ENCODE measurements around the gene UBIAD1.
A peak's percentile ranks its signal among the peaks of the same experiment; 100 is the strongest.

Gene UBIAD1

DNA sequence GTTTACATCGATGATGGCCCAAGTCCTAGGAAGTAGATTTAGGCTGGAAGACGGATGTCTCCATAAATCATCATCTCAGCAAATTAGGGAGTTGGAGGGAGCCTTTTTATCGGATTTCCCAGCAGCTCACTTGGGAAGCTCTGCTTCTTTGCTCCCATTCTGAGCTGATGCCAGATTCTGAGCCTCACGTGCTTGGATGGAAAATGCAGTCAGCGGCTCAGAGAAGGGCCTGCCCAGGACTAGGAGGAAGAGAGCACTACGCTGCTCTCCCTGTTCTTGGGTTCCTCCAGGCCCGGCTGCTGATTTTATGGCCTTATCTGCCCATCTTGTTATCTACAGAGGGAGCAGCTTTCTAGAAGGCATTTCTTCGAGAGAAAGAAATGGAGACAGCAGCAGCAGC lies 42.0 kb downstream of the UBIAD1 start:
- no peak for DNase-seq

DNA sequence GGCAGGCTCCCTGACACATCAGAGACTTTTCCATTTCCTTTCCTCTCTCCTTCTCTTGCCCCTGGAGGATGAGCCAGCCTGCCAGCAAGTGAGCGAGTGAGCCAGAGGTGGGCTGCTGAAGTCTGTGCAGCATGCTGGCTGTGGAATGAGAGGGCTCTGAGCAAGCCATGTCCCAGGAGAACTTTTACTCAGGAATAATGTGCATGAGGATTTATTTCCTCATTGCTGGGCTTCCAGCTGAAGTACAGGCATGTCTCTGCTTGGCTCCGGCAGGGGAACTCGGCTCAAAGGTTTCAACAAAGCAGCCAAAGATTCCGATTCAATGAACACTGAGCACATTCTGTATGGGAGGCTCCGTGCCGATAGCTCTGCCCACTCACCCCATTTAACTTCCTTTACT lies 43.7 kb downstream of the UBIAD1 start:
- no peak for DNase-seq

DNA sequence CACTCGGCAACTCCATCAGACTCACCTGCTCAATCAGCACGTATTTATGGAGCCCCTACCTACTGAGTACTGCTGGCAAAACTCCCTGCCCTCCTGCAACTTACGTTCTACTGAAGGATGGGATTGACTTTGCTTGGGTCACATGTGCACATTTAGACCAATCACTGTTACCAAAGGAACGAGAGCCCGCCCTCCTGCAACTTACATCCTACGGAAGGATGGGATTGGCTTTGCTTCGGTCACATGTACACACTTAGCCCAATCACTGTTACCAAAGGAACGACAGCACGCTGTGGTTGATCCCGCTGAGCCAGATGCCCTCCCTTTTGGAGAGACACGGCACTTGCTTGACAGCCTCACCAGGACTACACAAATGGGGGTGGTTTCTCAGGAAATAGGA lies 46.0 kb downstream of the UBIAD1 start:
- no peak for DNase-seq

DNA sequence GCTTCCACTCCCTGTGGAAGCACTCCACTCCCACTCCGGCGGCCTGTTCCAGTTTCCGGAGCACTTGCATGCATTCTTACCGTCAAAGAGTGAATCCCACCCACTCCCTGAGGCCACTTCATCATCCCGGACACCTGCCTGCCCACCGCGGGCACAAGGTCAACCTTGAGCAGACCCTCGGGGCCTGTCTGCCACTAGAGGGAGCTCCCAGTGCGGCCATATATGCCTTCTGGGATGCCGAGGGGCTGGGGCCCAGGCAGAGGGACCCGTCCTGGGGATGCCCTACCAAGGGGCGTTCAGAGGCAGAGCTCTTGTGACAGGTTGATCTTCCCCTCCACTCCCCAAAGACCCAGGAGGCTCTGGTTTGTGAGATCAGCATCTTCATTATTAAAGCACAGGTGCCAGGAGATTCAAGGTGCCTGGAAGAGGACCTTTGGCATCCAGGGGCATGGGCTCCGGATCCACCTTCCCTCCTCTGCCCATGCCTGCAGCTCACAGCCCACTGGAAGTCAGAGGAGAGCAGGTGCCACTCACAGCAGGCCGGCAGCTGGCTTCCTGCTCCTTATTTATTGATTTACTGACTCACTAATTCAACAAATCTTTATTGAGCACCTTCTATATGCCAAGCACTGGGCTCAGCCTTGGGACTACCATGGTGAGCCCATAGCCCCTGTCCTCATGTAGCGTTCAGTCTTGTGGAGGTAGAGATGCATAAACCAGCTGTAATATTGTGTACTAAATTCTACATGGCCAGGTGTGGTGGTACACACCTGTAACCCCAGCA lies 47.3 kb downstream of the UBIAD1 start:
- DNase-seq, result peak; percentile 40

DNA sequence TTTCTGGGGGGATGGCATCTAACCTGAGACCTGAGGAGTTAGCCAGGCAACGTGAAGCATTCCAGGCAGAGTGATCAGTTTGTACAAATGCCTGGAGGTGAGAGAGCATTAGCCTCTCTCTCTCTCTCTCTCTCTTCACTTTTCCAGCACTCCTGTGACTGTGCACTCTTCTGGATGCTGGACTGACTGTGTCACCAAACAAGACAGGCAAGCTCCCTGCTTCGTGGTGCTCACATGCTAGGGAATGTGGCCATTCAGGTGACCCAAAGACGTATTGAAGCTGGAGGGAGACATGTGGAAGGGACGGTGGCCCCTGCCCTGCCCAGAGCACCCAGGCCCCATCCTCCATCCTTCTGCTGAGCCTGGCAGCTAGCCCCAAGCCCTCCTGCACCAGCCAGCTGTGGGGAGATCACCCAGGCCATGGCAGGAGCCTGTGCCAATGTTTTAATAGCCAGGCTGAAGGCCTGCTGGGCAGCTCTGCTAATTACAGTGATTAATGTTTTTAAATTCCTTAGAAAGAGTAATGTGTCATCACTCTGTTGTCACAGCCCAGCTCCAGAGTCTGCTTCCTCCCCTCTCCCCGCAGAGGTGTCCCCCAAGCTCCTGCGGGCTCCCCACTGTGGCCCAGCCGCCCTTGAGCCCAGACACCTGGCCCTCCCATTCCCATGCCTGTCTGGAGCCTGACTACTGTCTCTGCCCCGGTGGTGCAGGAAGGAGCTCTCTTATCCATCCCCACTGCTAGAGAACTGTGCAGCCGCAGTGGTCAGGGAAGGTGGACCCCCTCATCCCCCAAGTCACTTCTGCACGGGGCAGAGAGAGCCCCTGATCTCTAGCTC lies 48.9 kb downstream of the UBIAD1 start:
- no peak for DNase-seq

DNA sequence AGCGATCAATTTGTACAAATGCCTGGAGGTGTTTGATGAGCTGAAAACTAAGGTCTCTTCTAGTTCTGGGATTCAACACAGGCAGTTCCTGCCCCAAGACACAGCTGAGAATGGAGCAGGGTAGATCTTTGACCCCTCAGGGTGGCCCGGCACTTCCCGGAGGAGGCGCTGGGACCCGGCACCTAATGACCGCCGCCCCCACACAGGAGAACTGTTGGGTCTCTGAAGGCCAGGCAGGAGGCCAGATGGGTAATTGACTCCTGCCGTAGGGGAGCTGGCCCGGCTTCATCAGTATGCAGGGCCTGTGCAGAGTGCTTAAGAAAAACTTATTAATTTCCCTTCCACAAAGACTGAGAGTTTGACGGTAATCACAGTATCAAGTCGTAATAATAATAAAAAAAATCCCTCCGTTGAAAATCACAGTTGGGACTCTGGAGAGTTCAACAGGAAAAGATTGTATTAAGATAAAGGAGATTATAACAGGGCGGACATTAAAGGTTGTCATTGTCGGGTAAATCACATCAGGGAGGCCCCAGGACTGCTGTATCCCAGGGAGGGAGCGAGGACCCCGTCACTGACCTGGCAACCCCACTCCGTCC lies 51.7 kb downstream of the UBIAD1 start:
- DNase-seq, result no peak

DNA sequence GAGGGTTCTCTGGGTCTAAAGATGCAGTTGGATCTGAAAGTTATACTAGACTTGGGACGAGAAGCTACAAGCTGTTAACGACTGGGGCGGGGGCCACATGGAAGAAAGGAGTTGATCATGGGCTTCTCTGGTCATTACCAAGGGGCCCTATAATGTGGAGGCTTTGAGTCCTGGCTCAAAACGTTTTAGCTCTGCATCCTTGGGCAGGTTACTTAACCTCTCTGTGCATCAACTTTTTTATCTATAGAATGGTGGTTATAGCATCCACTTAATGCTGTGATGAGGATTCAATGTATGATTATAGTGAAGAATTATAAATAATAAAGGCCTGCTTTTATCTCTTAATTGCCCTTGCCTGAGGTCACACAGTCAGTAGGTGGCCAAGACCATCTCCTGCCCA lies 53.1 kb downstream of the UBIAD1 start:
- DNase-seq, result no peak

DNA sequence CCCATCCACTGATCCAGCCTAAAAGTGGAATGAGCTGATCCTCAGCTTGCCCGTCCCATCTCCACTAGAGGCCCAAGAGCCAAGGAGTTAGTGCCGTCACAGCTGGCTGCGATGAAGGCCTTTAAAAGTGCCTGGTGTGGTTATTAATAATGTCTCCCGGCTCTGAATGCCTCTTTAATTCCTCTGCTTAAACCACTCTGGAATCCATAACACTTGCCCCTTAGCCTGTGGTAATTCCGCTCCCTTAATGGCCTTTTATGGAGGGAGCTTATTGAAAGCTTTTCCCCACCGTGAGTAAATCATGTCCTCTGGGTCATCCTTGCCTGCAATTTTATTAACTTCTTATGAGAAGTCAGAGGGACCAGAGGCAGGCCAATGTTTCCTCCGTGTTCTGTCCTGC lies 55.4 kb downstream of the UBIAD1 start:
- no peak for DNase-seq

DNA sequence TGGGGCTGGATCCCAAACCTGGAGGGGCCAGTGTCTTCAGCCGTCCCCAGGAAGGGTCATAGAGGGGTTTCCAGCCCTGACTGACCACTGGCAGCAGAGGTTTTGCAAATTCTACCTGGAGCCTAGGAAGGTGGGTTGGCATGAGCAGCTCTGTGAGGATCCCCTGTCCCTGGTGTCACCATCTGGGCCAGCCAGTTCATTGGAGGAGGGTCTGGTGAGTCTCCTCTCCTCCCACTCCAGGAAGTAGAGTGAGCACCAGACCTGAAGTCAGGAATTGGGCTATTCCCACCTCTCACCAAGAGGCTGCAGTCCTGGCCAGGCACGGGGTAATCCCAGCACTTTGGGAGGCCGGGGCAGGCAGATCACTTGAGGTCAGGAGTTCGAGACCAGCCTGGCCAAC lies 57.4 kb downstream of the UBIAD1 start:
- DNase-seq, result no peak

DNA sequence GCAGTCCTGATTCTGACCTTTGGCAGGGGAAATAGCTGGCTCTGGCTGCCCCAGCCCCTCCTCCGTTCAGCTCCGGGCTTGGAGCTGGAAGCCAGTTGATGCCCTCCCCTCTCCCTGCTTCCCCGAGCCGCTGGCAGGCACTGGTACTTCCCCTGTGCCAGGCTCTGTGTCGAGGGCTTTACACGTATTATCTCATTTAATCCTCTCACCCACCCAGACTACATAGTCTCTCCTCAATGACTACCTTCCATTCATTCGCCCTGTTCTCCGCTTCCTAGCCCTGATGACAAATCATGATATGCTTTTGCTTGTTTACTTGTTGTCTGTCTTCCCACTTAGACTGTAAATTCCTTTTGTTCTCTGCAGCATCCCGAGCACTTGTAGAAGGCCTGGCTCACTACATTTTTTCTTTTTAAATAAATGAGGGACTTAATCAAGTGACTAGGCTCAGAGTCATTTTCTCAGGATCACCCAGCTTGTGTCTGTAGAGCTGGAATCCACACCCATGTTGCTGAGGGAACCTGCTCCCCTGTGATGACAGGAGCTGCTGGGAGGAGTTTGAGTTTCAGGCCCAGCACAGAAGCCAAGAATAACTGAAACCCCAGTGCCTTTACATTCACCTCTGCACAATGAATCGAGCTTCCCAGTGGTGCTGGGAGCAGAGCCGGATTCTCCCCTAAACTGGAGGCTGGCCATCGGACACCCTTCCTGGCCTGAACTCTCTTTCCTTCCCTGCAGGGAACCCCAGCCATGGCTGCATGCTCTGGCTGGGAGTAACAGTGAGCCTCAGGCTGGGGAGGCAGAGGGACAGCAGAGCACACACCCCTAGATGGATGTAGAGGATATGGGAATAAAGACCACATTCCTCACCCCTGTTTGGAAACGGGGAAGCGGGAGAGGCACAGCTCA lies 58.3 kb downstream of the UBIAD1 start:
- DNase-seq, result no peak

DNA sequence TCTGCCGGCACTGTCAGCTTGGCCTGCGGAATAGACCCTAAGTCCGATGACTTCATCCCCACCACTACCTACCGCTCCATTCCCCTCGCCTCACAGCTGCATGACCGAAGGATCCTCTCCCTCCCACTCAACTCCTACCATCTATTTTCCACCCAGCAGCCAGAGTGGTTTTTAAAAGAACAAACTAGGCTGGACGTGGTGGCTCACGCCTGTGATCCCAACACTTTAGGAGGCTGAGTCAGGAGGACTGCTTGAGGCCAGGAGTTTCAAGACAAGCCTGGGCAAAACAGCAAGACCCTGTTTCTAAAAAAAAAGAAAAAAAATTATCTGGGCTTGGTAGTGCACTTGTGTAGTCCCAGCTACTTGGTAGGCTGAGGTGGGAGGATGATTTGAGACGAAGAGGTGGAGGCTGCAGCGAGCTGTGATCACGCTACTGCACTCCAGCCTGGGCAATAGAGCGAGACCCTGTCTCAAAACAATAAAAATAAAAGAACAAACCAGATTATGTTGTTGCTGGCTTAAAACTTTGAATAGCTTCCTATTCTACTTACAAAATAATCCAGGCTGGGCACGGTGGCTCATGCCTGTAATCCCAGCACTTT lies 59.0 kb downstream of the UBIAD1 start:
- DNase-seq, result no peak

DNA sequence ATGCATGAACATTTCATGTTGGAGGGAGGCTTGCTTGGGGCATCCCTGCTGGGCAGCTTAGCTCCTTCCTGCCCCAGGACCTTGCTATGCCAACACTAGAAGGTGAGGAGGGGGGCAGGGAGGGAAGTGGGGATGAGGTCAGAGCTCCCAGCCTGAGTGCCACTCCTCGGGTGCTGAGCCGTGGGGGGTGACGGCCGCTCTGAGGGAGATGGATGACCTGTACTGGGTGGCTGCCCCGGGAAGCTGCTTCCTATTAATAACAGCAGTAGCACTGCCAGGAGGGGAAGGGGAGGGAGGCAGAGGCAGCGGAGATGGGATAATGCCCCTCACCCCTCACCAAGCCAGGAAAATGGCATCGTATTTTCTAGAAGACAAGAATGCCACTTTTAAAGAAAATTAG lies 60.6 kb downstream of the UBIAD1 start:
- DNase-seq, result no peak

DNA sequence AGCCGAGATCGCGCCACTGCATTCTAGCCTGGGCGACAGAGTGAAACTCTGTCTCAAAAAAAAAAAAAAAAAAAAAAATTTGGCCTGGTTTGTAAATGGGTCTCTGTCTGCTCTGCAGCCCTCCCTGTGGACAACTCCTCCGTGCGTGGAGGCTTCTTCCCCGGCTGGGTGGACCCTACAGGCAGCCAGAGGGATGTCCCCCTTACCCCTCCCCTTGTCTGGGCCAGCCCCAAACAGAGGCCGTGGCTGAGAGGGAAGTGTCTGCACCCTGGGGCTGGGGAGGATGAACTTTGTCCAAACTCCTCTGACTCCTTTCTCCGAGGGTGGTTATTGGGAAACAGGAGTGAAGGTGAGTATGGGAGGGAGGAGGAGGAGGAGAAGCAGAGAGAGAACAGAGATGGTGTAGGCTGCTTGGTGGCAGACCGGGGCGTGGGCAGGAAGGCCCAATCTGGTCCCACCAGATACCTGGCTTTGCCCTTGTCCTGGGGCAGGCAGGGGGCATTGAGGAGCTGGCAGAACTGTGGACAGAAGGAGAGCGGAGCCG lies 61.3 kb downstream of the UBIAD1 start:
- DNase-seq, result no peak

DNA sequence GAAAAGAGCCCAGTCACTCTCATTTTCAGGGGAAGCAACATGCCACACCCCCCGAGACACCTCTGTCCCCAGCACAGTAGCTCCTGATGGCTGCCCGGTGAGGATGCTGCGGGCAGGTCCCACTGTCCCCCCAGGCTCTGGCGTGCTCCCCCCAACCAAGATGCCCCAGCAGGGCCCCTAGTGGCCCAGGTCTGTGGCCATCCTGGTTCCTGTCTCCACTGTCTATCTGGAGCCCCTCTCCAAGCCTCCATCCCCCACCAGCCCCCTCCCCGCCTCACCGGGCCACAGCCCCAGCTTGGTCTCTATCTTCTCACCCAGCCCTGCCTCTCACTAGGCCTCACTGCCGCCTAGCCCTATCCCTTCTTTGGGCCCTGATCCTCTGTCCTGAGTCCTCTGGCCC lies 61.8 kb downstream of the UBIAD1 start:
- DNase-seq, result no peak

DNA sequence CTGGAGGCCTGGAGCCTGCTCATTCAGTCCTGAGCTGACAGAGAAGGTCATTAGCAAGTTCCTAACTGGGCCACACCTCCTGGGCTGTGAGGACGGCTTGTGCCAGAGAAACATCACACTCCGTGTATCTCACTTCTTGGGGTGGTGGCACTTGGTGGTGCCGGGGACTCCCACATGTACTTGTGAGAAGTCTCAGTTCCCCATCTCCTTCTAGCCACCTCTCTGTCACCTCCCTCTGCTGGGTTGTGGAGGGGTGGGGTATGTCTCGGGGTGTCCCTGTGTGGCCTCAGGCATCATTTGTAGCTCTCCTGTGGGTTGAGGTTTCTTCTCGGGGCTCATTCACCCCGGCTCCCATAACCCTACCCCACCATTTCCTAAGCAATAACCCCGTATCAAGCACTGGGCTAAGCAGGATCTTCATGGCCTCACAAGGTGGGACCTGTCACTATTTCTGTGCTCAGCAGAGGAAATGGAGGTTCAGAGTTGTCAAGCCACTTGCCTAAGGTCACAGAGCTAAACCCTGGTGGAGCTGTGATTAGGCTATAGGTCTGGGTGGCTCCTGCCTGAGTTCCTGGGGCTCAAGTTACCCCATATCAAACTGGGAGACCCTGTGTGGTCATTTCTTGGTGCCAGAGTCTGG lies 62.5 kb downstream of the UBIAD1 start:
- no peak for DNase-seq

DNA sequence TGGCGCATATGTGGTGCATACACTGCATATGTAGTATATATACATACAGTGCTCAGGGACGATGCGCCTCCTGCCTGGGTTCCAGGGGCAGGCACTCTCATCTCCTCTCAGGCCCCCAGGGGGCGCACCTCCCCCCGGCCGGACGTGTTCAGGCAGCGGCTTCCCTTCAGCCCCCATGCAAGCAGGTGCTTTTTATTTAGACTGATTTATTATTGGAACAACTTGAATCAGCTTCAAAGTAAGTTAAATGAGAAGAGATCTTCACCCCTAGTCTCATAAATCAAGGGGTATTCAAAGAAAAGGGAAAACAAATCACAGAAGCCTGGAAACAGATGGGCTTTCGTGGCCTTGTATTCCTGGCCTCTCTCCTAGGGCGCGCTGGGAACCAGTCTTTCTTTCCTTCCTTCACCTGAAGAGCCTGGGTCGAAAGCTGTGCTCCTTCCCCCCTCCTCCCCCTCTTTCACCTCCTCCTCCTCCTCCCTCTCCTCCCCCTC lies 64.6 kb downstream of the UBIAD1 start:
- DNase-seq, result peak; percentile 74

All from stimulated activated CD4-positive, alpha-beta T cell treated with anti-CD3 and anti-CD28 coated beads, Interleukin-4, amount 100 ng/mL, for 24 hours (primary cell).